HG02970 (cell line): ENCODE measurements around the gene SHB.

Experiments used
- ATAC-seq: cut with Tn5 transposase; IDR thresholded peaks from one replicate; pipeline ENCODE4 v1.9.1; 2021; ENCODE audit warnings: mild to moderate bottlenecking, moderate library complexity, moderate number of reproducible peaks; ENCODE audit not compliant: unreplicated experiment, low FRiP score

The SHB gene

DNA sequence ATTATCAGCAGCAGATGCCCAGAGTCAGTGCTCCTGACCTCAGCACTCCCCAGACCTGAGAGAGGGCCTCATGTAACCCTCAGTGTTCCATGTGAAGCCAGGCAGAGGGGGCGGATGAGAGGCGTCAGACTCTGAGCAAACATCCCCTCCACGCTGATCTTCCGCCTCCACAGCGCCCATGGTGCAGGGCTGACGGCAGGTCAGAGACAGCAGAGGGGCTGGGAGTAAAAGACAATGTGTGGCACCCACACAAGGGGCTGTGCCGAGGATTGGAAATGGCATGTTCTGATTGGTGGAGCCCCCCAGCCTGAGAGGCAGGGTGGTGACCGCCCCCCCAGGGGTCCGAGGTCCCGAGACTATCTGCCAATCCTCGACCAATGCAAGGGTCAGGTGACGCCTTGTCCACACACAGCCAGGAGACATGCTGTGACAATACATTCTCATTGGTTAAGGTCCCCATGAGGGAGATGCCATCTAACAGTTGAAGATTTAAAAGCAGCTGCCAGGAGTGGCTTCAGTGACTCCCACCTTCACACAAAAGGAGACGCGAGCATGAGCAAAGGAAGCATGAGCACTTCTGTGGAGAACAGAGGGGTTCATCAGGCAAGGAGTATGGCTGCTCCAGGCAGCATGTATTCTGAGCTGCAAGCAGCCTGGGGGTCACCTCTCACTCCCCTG lies 145.8 kb downstream of the SHB start:
- no peak for ATAC-seq

DNA sequence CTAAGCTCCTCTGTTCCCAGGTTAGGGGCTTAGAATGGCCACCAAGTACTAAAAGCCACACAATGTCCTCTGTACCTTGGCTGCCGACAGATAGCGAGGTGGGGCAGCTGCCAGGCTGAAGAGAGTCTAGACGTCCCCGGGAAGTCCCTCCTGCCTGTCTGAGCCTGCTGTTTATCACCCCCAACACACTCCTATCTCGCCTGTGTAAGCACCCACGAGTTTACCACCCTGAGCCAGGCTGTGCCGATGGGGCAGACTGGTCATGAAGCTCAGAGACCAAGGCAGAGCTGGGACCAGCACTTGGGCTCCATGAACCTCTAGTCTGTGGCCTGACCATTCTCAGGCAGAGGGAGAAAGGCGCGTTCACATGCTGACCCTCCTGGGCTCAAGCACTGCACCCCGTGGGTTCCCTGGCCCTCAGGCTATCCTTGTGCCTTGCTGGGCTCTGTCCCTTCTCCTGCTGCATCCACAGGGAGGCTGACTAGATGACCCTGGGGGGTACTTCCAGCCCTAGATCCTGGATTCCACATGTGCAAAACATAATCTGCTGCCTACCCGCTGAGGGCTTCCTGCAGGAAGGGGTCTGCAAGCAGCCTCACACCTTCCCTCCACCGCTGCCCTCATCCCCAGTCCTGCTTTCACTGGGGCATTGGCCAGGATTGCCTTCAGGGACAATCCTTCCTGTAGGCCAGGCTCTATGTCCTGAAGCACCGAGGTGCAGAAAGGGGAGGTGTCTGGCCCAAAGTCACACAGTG lies 146.5 kb downstream of the SHB start:
- ATAC-seq, result no peak

DNA sequence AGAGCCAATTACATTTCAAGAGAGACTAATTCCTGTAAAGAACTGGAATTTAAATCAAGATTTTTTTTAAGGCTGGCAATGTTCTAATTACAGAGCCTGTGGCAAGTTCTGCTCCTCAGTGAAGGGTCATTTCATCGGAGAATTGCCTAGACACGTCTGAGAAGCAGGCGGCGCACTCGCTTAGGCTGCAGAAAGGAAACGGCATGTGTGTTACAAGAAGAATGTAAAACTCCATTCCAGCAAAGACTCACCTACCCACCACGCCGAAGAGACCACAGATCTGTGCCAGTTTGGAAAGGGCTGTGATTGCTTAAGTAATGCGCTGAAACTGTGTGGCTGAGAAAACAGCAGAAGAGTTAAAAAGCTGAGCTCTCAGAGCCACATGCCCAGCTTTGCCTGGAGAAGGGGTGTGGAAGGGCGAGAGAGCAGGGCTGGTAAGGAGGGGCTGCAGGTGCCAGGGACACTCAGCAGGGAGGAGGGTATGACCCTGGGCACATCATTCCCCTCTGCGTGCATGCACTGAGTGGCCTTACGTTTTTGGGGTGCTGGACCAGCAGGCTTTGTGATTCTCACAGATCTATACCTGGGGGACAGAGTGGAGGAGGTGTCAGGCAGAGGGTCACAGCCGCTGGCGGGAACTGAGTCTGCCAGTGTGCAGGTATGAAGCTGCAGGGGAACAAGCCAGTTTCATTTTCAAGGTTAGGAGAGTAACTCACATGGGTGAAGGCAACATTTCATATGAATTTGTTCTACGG lies 147.3 kb downstream of the SHB start:
- ATAC-seq, result no peak

GRCh38 chr9:37921168-37921510 lies 147.9 kb downstream of the SHB start:
- ATAC-seq, result no peak

- no peak for ATAC-seq
Observed at GRCh38 chr9:37920471-37921167, 148.4 kb downstream of the SHB start.

GRCh38 chr9:37919956-37920335 lies 149.1 kb downstream of the SHB start:
- no peak for ATAC-seq

DNA sequence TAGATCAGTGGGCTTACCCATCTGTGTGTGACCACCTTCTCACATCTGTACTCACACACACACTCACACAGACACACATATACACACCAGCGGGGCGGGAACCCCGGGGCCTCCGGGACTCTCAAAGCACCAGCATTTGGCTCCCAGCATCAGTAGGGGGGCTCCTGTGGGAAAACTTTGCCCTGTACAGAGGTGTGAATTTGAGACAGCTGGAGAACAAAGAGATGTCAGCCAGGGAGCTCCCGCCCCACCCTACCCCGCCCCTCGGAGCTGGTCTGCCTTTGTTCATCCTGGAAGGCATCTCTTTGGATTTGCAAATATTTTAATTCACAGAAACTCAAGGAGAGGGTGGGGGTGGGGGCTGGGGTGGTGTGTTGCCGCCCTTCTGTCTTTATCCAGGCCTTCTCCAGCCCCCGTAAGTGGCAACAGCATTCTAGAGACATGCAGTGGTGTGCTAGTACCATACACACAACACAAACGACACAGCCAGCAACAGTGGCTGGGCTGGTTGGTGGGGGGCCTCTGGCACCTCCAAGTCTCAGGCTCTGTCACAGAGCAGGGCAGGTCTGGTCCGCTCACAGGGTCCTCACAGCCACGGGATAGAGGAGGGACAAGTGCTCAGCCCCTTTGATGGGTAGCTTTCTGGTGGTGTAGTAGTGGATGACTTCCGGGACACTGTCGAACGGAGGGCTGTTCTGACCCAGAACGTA lies 149.6 kb downstream of the SHB start:
- no peak for ATAC-seq

DNA sequence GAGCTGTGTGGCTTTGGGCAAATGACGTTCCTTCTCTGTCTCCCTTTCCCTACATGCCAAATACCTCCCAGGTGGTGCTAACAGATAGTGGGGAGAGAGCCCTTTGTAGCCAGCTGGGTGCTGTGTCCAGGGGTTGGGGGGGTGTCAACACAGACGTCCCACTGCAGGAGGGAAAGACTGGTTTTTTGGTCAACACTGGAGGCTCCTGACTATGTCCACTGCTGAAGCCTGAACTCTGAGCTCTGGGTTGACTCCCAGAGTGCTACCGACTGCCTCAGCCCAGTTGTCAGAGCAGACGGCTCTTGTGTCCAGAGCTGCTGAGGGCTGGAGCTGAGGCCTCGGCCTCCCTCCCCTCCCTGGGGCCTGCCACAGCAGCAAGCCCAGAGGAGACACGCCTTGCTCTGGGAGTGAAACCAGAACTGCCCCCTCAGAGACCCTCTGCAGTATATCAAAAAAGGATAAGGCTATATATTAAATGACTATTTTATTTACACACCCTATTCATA lies 150.3 kb downstream of the SHB start:
- no peak for ATAC-seq

- ATAC-seq, result no peak
Observed at GRCh38 chr9:37917801-37918664, 151.0 kb downstream of the SHB start.

DNA sequence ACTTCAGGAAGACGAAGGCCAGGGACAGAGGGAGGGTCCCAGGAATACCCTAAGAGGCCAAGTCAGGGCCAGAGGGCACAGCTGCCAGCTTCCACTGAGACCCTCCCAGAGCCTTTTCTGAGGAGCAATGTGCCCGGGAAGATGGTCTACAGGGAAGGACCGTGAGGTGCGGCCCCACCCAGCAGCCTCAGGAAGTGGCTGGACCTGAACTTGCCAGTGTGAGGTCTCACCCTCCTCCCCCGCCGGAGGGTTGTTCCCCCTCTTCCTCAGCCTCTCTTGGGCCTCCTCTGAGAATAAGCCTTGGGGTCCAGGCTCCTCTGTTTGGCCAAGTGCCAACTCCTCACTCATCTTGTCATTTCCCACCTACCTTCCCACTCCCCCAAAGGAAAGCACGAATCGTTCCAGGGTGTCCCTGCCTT lies 151.7 kb downstream of the SHB start:
- no peak for ATAC-seq

DNA sequence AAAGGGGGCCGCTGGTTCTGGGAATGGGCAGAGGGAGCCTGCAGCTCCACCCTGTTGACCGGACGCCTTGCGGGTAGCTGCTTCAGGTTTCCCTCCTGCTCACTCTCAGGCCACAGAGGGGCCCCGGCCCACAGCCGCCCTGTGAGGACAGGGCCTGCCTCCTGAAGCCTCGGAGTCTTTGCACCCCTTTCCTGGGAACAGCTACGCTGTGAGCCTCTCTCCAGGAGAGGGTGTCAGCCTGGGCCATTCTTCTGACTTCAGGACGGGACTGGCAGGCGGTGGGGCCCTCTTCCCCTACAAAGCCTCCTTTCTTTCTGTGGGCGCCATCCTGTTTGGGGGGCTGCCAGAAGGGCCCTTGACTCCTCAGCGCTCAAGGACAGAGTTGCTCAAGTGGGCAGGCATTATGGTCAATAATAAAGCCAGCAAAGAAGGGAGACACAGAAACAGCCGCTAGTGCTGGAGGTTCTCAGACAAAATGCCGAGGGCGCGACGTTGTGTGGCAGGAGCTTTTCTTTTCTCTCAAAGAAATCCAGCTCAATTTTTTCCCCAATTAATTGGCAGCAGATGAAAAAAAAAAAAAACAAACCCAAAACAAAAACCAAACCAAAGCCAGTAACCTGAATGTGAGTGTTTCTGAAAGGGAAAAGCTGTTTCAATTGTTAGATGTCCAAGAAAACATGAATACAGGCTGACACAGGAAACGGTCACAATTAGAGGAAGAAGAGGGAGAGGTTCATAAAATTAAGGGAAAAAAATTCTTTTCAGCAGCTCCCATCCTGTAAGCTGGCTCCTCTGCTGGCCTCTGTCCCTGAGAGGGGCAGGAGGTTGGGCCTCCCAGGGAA lies 152.3 kb downstream of the SHB start:
- no peak for ATAC-seq

GRCh38 chr9:37915911-37916470 lies 153.0 kb downstream of the SHB start:
- ATAC-seq, result no peak

GRCh38 chr9:37914701-37915358 lies 154.2 kb downstream of the SHB start:
- ATAC-seq, result no peak

GRCh38 chr9:37914154-37914551 lies 154.9 kb downstream of the SHB start:
- ATAC-seq, result no peak

- ATAC-seq, result no peak
Observed at GRCh38 chr9:37913480-37914153, 155.4 kb downstream of the SHB start.

GRCh38 chr9:37911271-37911681 lies 157.8 kb downstream of the SHB start:
- no peak for ATAC-seq

- no peak for ATAC-seq
Observed at GRCh38 chr9:37910271-37910670, 158.8 kb downstream of the SHB start.
